Fibroblast of lung (primary cell): Measurements from ENCODE around the gene ZNF827. TPM values are rescaled to one million over a fixed set of nuclear protein-coding genes. Genes with fewer than 3 reads are reported as not detected.

Source experiments
- DNase-seq, 2 donors: peaks; one replicate each; pipeline versions ENCODE4 v3.0.0 to v3.0.0-alpha.2; 2010; ENCODE audit warnings: low read depth in 2 of 2
- H2AFZ ChIP-seq: 2 replicates; pipeline ENCODE4 v1.5.1; 2012; ENCODE audit warnings: low read length, control low read depth, inconsistent platforms
- H3K27ac ChIP-seq: 2 replicates; pipeline ENCODE4 v1.5.1; 2011; ENCODE audit warnings: low read length, control low read depth; ENCODE audit not compliant: insufficient read depth
- H3K27me3 ChIP-seq: 2 replicates; pipeline ENCODE4 v1.5.1; 2011; ENCODE audit warnings: mild to moderate bottlenecking, low read length; ENCODE audit not compliant: control insufficient read depth, insufficient read depth
- H3K36me3 ChIP-seq: 2 replicates; pipeline ENCODE4 v1.5.1; 2011; ENCODE audit warnings: low read length; ENCODE audit not compliant: control insufficient read depth, insufficient read depth
- H3K4me1 ChIP-seq: 2 replicates; pipeline ENCODE4 v1.5.1; 2011; ENCODE audit warnings: low read length; ENCODE audit not compliant: control insufficient read depth, insufficient read depth; ENCODE audit errors: extremely low read depth
- H3K4me2 ChIP-seq: 2 replicates; pipeline ENCODE4 v1.5.1; 2011; ENCODE audit warnings: low read length, control low read depth; ENCODE audit not compliant: insufficient read depth; ENCODE audit errors: extremely low read depth
- H3K4me3 ChIP-seq, 4 experiments: fragments of 200-600 bp in 1 of 4; sonication (generic) in 1 of 4; replicated peaks in 1 of 4; 2 replicates each; pipeline ENCODE4 v1.5.1; 2011 to 2016; ENCODE audit warnings: low read length in 4 of 4, low read depth in 3 of 4, mild to moderate bottlenecking in 3 of 4, control low read depth in 2 of 4, inconsistent platforms in 1 of 4, mixed read lengths in 1 of 4; ENCODE audit not compliant: insufficient read depth in 1 of 4; ENCODE audit errors: control extremely low read depth in 1 of 4
- H3K79me2 ChIP-seq: 2 replicates; pipeline ENCODE4 v1.5.1; 2012; ENCODE audit warnings: mild to moderate bottlenecking, low read length, inconsistent platforms; ENCODE audit not compliant: control insufficient read depth, insufficient read depth
- H3K9ac ChIP-seq: 2 replicates; pipeline ENCODE4 v1.5.1; 2011; ENCODE audit warnings: mild to moderate bottlenecking, low read length, control low read depth; ENCODE audit not compliant: insufficient read depth
- H3K9me3 ChIP-seq: 2 replicates; pipeline ENCODE4 v1.5.1; 2012; ENCODE audit warnings: low read depth, low read length; ENCODE audit not compliant: control insufficient read depth, insufficient read depth
- H4K20me1 ChIP-seq: 2 replicates; pipeline ENCODE4 v1.5.1; 2011; ENCODE audit warnings: low read length; ENCODE audit not compliant: control insufficient read depth, insufficient read depth; ENCODE audit errors: extremely low read depth
- EZH2 ChIP-seq: IDR thresholded peaks from 2 replicates; pipeline ENCODE4 v1.5.1; 2012; ENCODE audit warnings: low read length, control low read depth, mild to moderate bottlenecking; ENCODE audit errors: missing control alignments
- polyA plus RNA-seq, 2 donors: library from polyadenylated mRNA; depleted of rRNA in 1 of 2; stranded (reverse) in 1 of 2; unstranded in 1 of 2; fragments of >200 nt; gene quantifications; 2 replicates each; pipeline ENCODE4 v1.2.1, GENCODE V29; 2011 to 2012; ENCODE audit warnings: missing spikeins in 1 of 2
- total RNA-seq: library from RNA; depleted of rRNA; stranded (reverse); fragments of >200 nt; gene quantifications from 2 replicates; pipeline ENCODE4 v1.2.1, GENCODE V29; 2014
- TF ChIP-seq, protein P1 (sequence below), 2 donors: IDR thresholded peaks in 1 of 2; conservative IDR thresholded peaks in 1 of 2; 1 replicate in 1 of 2; 2 replicates in 1 of 2; pipeline ENCODE4 v1.5.1; 2011 to 2012; ENCODE audit warnings: low read length in 2 of 2, control low read depth in 1 of 2, inconsistent platforms in 1 of 2, low read depth in 1 of 2, mild to moderate bottlenecking in 1 of 2

Gene ZNF827
- total and polyA plus RNA-seq, 2 donors (not counting 1 experiment from before 2014, with no cell fraction given): 5.8 to 7.1 TPM

DNA sequence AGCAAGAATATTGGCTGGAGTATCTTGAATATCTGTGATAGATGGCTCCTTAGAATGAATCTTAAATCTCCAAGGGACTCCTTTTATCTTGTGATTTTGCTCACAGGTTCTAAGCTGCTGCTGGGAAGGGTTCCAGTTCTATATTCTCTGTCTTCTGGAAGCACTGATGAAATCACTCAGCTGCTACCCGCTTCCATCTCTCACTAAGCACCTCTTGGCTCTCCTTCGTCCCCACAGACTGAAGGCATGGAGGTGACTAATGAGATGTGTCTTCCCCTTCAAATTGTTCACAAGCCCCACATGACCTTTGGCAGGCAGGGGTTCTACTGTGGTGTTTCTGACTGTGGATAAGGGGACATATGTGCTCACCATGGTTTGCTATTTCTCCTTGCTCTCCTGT is 182.8 kb downstream of the ZNF827 start:
- Histone ChIP-seq H3K27ac (no peak overlapping the region), H3K9ac (no peak overlapping the region), H3K4me2 (no peak overlapping the region), H3K36me3 (no peaks in the 10 kb centered on the region), H4K20me1 (no peaks in the 10 kb centered on the region), H2AFZ (no peak overlapping the region), H3K4me3 (no peak overlapping the region), H3K79me2 (no peaks in the 10 kb centered on the region), H3K9me3 (no peaks in the 10 kb centered on the region), H3K27me3 (no peaks in the 10 kb centered on the region), H3K4me1 (no peaks in the 10 kb centered on the region)
- DNase-seq: peak; percentile 4 to 61
- TF ChIP-seq, protein P1, sequence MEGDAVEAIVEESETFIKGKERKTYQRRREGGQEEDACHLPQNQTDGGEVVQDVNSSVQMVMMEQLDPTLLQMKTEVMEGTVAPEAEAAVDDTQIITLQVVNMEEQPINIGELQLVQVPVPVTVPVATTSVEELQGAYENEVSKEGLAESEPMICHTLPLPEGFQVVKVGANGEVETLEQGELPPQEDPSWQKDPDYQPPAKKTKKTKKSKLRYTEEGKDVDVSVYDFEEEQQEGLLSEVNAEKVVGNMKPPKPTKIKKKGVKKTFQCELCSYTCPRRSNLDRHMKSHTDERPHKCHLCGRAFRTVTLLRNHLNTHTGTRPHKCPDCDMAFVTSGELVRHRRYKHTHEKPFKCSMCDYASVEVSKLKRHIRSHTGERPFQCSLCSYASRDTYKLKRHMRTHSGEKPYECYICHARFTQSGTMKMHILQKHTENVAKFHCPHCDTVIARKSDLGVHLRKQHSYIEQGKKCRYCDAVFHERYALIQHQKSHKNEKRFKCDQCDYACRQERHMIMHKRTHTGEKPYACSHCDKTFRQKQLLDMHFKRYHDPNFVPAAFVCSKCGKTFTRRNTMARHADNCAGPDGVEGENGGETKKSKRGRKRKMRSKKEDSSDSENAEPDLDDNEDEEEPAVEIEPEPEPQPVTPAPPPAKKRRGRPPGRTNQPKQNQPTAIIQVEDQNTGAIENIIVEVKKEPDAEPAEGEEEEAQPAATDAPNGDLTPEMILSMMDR (conservative IDR thresholded peaks at IDR 0.05 in 1 of 2, IDR thresholded peaks at IDR 0.05 in 1 of 2; ENCODE audit: low read depth in 1 of 2, low read length in 2 of 2): no peak
- TF ChIP-seq EZH2: no peak

DNA sequence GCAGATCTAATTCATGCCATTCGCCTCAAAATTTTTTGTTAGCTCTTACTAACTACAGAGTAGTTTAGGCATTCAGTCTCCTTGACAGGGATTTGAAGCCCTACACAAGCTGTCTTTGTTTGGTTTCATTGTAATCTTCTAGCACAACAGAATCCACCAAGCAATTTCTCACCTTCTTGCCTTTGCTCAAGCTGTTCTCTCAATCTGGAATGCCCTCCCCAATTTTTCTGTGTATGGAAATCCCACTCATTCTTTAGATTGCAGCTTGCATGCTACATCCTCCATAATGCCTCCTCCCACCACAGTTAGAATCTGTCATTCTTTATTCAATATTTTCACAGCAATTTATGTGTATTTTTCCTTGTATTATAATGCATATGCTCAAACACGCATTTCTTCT is 195.0 kb downstream of the ZNF827 start:
- H3K36me3 ChIP-seq: no peaks in the 10 kb centered on the region
- H3K27ac ChIP-seq: no peak overlapping the region
- H3K27me3 ChIP-seq: no peaks in the 10 kb centered on the region
- H3K9ac ChIP-seq: no peak overlapping the region
- TF ChIP-seq, protein P1 (conservative IDR thresholded peaks at IDR 0.05 in 1 of 2, IDR thresholded peaks at IDR 0.05 in 1 of 2; ENCODE audit: low read depth in 1 of 2, low read length in 2 of 2): no peak
- no peak for TF ChIP-seq EZH2
- H3K4me1 ChIP-seq: no peaks in the 10 kb centered on the region
- DNase-seq: no peak
- H3K79me2 ChIP-seq: no peaks in the 10 kb centered on the region
- no peaks in the 10 kb centered on the region for H4K20me1 ChIP-seq
- H3K9me3 ChIP-seq: no peaks in the 10 kb centered on the region
- no peak overlapping the region for H2AFZ ChIP-seq
- no peak overlapping the region for H3K4me2 ChIP-seq
- no peak overlapping the region for H3K4me3 ChIP-seq

DNA sequence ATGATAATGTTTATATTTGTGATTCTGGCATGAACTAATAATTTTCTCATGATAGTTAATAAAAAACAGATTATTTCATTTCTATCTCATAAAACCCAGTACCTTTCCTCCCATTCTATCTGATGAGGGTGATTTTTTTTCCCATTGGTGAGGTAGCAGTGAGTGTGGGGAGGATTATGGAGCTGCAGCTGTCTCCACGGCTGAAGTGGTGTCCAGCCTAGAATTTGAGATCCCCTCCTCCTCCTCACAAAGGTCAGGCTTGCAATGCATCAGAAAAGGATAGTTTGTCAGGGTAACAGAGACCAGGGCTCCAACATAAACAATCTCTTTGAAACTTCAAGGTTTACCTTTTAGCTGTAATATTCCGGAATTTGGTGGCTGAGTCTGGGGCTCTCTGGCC is 197.8 kb downstream of the ZNF827 start:
- Histone ChIP-seq H3K27ac (no peak overlapping the region), H4K20me1 (no peaks in the 10 kb centered on the region), H3K4me3 (no peak overlapping the region), H3K27me3 (no peaks in the 10 kb centered on the region), H3K79me2 (no peaks in the 10 kb centered on the region), H3K9ac (no peak overlapping the region), H3K9me3 (no peaks in the 10 kb centered on the region), H3K4me1 (peaks cover 11% of the 10 kb centered on the region), H3K4me2 (no peak overlapping the region), H2AFZ (no peak overlapping the region), H3K36me3 (no peaks in the 10 kb centered on the region)
- DNase-seq: no peak
- TF ChIP-seq EZH2: no peak
- TF ChIP-seq, protein P1 (conservative IDR thresholded peaks at IDR 0.05 in 1 of 2, IDR thresholded peaks at IDR 0.05 in 1 of 2; ENCODE audit: low read depth in 1 of 2, low read length in 2 of 2): no peak
